ENCODE data around the gene CCDC185. TPM values are rescaled to one million over a fixed set of nuclear protein-coding genes. Genes with fewer than 3 reads are reported as not detected.
"Not testable (repeated sequence)": the region's sequence is repeated elsewhere in the genome, so short reads cannot be mapped to it uniquely, and the experiment has no call there.

Gene CCDC185
- total RNA-seq, 1 donor from 2014 or later: not detected

DNA sequence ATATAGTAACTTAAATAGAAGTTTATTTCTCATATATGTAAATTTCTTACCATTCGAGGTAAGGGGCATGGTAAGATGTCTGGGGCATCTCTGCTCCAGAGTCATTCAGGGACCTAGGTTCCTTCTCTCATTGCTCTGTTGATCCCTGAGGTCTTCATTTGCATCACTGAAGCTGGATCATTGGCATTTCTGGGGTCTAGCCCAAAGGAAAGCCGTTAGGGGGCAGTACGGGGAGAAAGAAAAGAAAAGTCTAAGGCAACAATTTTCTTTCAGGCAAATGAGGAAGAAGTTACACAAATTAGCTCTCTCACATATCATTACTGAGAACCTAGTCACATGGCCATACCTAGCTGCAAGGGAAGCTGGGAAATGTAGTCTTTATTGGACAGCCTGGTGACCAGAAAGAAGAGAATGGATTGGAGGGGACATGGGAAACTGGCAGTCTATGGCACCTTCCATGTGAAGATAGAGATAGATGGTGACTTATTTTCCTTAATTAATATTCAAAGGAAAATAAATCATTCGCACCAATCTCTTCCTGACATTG lies 19.1 kb upstream of the CCDC185 start:
- peaks cover 30% of the 10 kb centered on the region for H3K9me3 Mint-ChIP-seq
- DNase-seq (ENCODE audit: low spot score in 2 of 2, unreplicated experiment in 2 of 2): no peak
- H3K27me3 Mint-ChIP-seq (ENCODE audit: low read depth): peaks cover 49% of the 10 kb centered on the region
- H3K4me1 Mint-ChIP-seq: no peaks in the 10 kb centered on the region
- H3K4me3 Mint-ChIP-seq: no peak overlapping the region
- no peak overlapping the region for H3K27ac Mint-ChIP-seq
- H3K36me3 Mint-ChIP-seq: no peaks in the 10 kb centered on the region
- TF ChIP-seq, protein P1, sequence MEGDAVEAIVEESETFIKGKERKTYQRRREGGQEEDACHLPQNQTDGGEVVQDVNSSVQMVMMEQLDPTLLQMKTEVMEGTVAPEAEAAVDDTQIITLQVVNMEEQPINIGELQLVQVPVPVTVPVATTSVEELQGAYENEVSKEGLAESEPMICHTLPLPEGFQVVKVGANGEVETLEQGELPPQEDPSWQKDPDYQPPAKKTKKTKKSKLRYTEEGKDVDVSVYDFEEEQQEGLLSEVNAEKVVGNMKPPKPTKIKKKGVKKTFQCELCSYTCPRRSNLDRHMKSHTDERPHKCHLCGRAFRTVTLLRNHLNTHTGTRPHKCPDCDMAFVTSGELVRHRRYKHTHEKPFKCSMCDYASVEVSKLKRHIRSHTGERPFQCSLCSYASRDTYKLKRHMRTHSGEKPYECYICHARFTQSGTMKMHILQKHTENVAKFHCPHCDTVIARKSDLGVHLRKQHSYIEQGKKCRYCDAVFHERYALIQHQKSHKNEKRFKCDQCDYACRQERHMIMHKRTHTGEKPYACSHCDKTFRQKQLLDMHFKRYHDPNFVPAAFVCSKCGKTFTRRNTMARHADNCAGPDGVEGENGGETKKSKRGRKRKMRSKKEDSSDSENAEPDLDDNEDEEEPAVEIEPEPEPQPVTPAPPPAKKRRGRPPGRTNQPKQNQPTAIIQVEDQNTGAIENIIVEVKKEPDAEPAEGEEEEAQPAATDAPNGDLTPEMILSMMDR (IDR thresholded peaks at IDR 0.05; ENCODE audit: unreplicated experiment): no peak

DNA sequence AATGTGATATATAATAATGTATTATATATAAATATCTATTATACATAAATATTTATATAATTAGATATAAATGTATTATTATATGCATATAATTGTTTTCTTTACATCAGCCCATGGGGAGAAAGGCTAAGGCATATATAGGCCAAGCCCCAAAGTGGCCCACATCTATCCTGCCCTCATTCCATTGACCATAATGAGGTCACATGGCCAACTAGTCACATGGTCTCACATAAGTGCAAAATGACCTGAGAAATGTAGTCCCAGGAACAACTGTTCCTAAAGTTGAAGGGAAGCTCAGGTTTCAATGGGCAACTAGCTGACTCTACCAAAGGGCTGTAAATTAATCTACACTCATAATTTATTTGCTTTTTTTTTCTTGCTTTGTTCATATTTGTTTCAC lies 14.5 kb upstream of the CCDC185 start:
- no peaks in the 10 kb centered on the region for H3K4me1 Mint-ChIP-seq
- peaks cover 14% of the 10 kb centered on the region for H3K9me3 Mint-ChIP-seq
- no peak overlapping the region for H3K4me3 Mint-ChIP-seq
- H3K27ac Mint-ChIP-seq: no peak overlapping the region
- peaks cover 47% of the 10 kb centered on the region for H3K27me3 Mint-ChIP-seq (ENCODE audit: low read depth)
- TF ChIP-seq, protein P1 (IDR thresholded peaks at IDR 0.05; ENCODE audit: unreplicated experiment): no peak
- DNase-seq (ENCODE audit: low spot score in 2 of 2, unreplicated experiment in 2 of 2): no peak
- H3K36me3 Mint-ChIP-seq: no peaks in the 10 kb centered on the region

DNA sequence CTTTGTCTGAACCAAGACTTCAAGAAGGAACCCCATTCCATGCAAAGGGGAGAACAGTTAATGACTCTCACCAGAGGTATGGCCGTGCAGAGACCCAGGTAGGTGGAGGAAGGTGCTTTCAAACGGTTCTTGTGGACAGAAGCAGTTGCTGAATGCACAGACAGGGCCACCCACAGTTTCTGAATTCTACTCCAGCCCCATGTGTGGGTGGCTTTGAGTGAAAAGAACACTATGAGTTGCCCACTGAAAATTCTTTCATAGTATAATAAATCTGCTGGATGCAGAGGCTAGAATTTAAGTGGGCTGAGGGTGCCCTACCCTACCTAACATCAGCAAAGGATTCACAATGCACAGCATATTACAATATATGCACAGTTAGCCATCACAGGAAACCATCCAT lies 7.2 kb upstream of the CCDC185 start:
- H3K9me3 Mint-ChIP-seq: no peaks in the 10 kb centered on the region
- peaks cover 55% of the 10 kb centered on the region for H3K27me3 Mint-ChIP-seq (ENCODE audit: low read depth)
- no peak overlapping the region for H3K27ac Mint-ChIP-seq
- H3K36me3 Mint-ChIP-seq: no peaks in the 10 kb centered on the region
- no peaks in the 10 kb centered on the region for H3K4me1 Mint-ChIP-seq
- no peak overlapping the region for H3K4me3 Mint-ChIP-seq
- no peak for DNase-seq (ENCODE audit: low spot score in 2 of 2, unreplicated experiment in 2 of 2)
- TF ChIP-seq, protein P1 (IDR thresholded peaks at IDR 0.05; ENCODE audit: unreplicated experiment): no peak

DNA sequence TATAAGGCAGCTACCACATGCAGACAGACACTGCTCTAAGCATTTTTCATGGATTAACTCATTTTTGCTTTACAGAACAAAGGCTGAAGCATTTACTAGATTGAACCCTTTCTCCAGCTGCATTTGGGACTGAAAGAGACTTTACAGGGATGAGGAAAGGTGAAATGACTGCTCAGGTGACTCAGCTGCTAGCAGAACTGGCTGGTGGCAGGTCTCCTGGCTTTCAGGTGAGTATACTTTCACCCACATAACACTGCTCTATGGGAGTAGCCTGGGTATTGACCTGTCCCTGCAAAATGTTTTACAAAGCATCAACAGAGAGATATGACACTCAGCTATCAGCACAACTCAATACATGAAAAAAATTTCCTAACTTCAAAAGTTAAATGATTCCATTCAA lies 2.6 kb upstream of the CCDC185 start:
- no peak overlapping the region for H3K4me3 Mint-ChIP-seq
- no peak overlapping the region for H3K27ac Mint-ChIP-seq
- TF ChIP-seq, protein P1 (IDR thresholded peaks at IDR 0.05; ENCODE audit: unreplicated experiment): no peak
- H3K9me3 Mint-ChIP-seq: peaks cover 6% of the 10 kb centered on the region
- no peak for DNase-seq (ENCODE audit: low spot score in 2 of 2, unreplicated experiment in 2 of 2)
- H3K4me1 Mint-ChIP-seq: no peaks in the 10 kb centered on the region
- no peaks in the 10 kb centered on the region for H3K36me3 Mint-ChIP-seq
- H3K27me3 Mint-ChIP-seq (ENCODE audit: low read depth): peaks cover 57% of the 10 kb centered on the region

DNA sequence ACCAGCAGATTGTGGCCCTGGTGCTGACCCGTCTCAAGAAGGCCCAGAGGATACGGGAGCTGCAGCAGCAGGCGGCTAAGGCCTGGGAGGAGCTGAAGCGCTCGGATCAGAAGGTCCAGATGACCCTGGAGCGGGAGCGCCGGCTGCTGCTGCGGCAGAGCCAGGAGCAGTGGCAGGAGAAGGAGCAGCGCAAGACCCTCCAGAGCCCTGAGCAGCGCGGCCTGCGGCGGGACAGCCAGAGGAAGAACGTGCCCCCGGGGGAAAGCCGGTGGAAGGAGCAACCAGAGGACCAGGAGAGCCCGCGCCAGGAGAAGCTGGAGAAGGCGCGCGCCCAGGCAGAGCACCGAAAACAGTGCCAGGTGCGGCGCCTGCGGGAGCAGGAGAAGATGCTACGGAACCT lies 1.0 kb downstream of the CCDC185 start:
- Mint-ChIP-seq H3K9me3 (peaks cover 6% of the 10 kb centered on the region), H3K36me3 (no peaks in the 10 kb centered on the region), H3K4me3 (no peak overlapping the region), H3K27ac (no peak overlapping the region), H3K27me3 (ENCODE audit: low read depth) (peaks cover 43% of the 10 kb centered on the region), H3K4me1 (no peaks in the 10 kb centered on the region)
- no peak for DNase-seq (ENCODE audit: low spot score in 2 of 2, unreplicated experiment in 2 of 2)
- TF ChIP-seq, protein P1 (IDR thresholded peaks at IDR 0.05; ENCODE audit: unreplicated experiment): no peak

DNA sequence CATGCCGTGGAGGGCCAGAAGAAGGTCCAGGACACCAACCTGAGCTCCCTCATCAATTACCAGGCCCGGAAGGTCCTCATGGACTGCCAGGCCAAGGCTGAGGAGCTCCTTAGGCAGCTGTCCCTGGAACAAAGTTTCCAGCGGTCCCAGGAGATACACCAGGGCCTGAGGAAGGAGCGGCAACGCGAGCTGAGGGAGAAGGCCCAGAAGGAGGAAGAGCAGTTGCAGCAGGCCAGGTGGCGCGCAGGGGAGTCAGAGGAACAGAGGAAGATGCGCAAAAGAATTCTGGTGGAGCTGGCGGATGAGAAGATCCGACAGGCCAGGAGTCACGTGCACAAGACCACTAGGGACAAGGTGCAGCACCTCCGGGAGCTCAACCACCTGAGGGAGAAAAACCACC lies 1.5 kb downstream of the CCDC185 start:
- H3K4me1 Mint-ChIP-seq: no peaks in the 10 kb centered on the region
- H3K36me3 Mint-ChIP-seq: no peaks in the 10 kb centered on the region
- H3K9me3 Mint-ChIP-seq: peaks cover 6% of the 10 kb centered on the region
- no peak overlapping the region for H3K4me3 Mint-ChIP-seq
- TF ChIP-seq, protein P1 (IDR thresholded peaks at IDR 0.05; ENCODE audit: unreplicated experiment): no peak
- DNase-seq (ENCODE audit: low spot score in 2 of 2, unreplicated experiment in 2 of 2): no peak
- H3K27me3 Mint-ChIP-seq (ENCODE audit: low read depth): peaks cover 40% of the 10 kb centered on the region
- no peak overlapping the region for H3K27ac Mint-ChIP-seq

DNA sequence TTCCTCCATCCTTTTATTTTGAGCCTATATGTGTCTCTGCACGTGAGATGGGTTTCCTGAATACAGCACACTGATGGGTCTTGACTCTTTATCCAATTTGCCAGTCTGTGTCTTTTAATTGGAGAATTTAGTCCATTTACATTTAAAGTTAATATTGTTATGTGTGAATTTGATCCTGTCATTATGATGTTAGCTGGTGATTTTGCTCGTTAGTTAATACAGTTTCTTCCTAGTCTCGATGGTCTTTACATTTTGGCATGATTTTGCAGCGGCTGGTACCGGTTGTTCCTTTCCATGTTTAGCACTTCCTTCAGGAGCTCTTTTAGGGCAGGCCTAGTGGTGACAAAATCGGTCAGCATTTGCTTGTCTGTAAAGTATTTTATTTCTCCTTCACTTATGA lies 6.2 kb downstream of the CCDC185 start:
- H3K4me1 Mint-ChIP-seq: peaks cover 14% of the 10 kb centered on the region
- not testable (repeated sequence) for H3K4me3 Mint-ChIP-seq; H3K27me3 Mint-ChIP-seq (ENCODE audit: low read depth); H3K27ac Mint-ChIP-seq; DNase-seq (ENCODE audit: low spot score in 2 of 2, unreplicated experiment in 2 of 2); H3K9me3 Mint-ChIP-seq; H3K36me3 Mint-ChIP-seq
